Measurements from ENCODE around the gene KLK6.

DNA sequence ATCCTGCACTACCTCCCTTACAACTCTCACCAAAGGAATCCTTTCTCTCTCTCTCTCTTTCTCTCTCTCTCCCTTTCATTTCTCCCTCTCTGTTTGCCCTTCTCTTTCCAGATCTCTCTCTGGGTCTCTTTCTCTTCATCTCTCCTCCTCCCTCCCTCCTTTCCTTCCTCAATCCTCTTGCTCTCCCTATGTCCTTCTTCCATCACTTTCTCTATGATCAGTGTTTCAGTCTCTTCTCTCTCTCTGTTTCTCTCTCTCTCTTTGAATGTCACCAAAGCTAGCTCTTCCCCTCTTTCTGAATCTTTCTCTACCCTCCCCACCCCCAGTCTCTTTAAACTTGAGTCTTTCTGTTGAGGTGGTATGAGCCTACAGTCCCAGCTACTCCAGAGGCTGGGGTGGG is 38.4 kb downstream of the KLK6 start:
- TF ChIP-seq, protein P1, sequence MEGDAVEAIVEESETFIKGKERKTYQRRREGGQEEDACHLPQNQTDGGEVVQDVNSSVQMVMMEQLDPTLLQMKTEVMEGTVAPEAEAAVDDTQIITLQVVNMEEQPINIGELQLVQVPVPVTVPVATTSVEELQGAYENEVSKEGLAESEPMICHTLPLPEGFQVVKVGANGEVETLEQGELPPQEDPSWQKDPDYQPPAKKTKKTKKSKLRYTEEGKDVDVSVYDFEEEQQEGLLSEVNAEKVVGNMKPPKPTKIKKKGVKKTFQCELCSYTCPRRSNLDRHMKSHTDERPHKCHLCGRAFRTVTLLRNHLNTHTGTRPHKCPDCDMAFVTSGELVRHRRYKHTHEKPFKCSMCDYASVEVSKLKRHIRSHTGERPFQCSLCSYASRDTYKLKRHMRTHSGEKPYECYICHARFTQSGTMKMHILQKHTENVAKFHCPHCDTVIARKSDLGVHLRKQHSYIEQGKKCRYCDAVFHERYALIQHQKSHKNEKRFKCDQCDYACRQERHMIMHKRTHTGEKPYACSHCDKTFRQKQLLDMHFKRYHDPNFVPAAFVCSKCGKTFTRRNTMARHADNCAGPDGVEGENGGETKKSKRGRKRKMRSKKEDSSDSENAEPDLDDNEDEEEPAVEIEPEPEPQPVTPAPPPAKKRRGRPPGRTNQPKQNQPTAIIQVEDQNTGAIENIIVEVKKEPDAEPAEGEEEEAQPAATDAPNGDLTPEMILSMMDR (IDR thresholded peaks at IDR 0.05): no peak
- no peak for TF ChIP-seq POLR2A (IDR thresholded peaks at IDR 0.05)
